Transverse colon (tissue), 4 donors: ENCODE results near the gene GLP1R. TPM values are rescaled to one million over a fixed set of nuclear protein-coding genes. Genes with fewer than 3 reads are reported as not detected.

Source experiments
- DNase-seq: peaks from one replicate; pipeline ENCODE4 v3.0.0-alpha.2; 2019
- H3K27ac ChIP-seq, 4 donors: fragments of 200-600 bp; sonication (generic); 2 replicates each; pipeline ENCODE4 v1.5.1; 2016 to 2018; ENCODE audit warnings: inconsistent platforms in 4 of 4
- H3K27me3 ChIP-seq: fragments of 200-600 bp; sonication (generic); 2 replicates; pipeline ENCODE4 v1.5.1; 2017; ENCODE audit warnings: inconsistent platforms
- H3K36me3 ChIP-seq, 4 donors: fragments of 200-600 bp; sonication (generic); 2 replicates each; pipeline ENCODE4 v1.5.1; 2017 to 2019; ENCODE audit warnings: inconsistent platforms in 4 of 4
- H3K4me1 ChIP-seq, 4 donors: fragments of 200-600 bp; sonication (generic); 2 replicates each; pipeline ENCODE4 v1.5.1; 2017 to 2020; ENCODE audit warnings: inconsistent platforms in 4 of 4
- H3K4me3 ChIP-seq, 4 donors: fragments of 200-600 bp; sonication (generic); 1 replicate in 1 of 4; 2 replicates in 3 of 4; pipeline versions ENCODE4 v1.5.1 to v1.6.1; 2017 to 2019; ENCODE audit warnings: inconsistent platforms in 4 of 4
- H3K9me3 ChIP-seq, 2 donors: fragments of 200-600 bp; sonication (generic); 2 replicates each; pipeline ENCODE4 v1.5.1; 2017 to 2019; ENCODE audit warnings: inconsistent platforms in 2 of 2
- EP300 ChIP-seq: sonication (generic); formaldehyde crosslinking; IDR thresholded peaks from one replicate; pipeline ENCODE4 v1.6.1; 2017; ENCODE audit warnings: antibody characterized with exemption, low read depth
- POLR2A ChIP-seq: fragments of 450-650 bp; IDR thresholded peaks from one replicate; pipeline ENCODE4 v1.6.1; 2016; ENCODE audit warnings: antibody characterized with exemption, mild to moderate bottlenecking, moderate library complexity
- POLR2AphosphoS5 ChIP-seq, 3 donors: sonication (generic); formaldehyde crosslinking; IDR thresholded peaks; one replicate each; pipeline ENCODE4 v1.6.1; 2016; ENCODE audit warnings: antibody characterized with exemption in 3 of 3
- WGBS, 2 donors: methylation state at CpG; one replicate each; pipeline ENCODE4 v1.1.5; 2018; ENCODE audit warnings: low coverage in 1 of 2; 5-methylcytosine and 5-hydroxymethylcytosine counted together
- in situ Hi-C, 4 donors: fragments of 200-750 bp; cut with MboI; loops; one replicate each; pipeline versions ENCODE4 v1.15.0 to v1.15.1; 2017; ENCODE audit warnings: low sequenced_read_pairs in 3 of 4, low pct_ligation_motif_present in 1 of 4, low pct_unique_long_range_greater_than_20kb in 1 of 4
- intact Hi-C: fragments of 100-400 bp; cut with DNase I; formaldehyde crosslinking; loops from one replicate; pipeline ENCODE4 v1.15.1; 2023; ENCODE audit warnings: low total_unique reads
- total RNA-seq, 4 donors: library from RNA; depleted of rRNA; stranded (reverse); fragments of >200 nt; gene quantifications; one replicate each; pipeline ENCODE4 v1.1.0, GENCODE V29; 2016
- TF ChIP-seq, protein P1 (sequence below), 5 experiments: fragments of 200-600 bp in 3 of 5; fragments of 450-650 bp in 2 of 5; sonication (generic) in 3 of 5; IDR thresholded peaks; 1 replicate in 2 of 5; 2 replicates in 3 of 5; pipeline ENCODE4 v1.5.1; 2016 to 2017; ENCODE audit warnings: antibody characterized with exemption in 5 of 5, inconsistent platforms in 3 of 5, mild to moderate bottlenecking in 2 of 5, moderate library complexity in 1 of 5

GLP1R gene
- total RNA-seq, 4 donors from 2014 or later, result not detected

DNA sequence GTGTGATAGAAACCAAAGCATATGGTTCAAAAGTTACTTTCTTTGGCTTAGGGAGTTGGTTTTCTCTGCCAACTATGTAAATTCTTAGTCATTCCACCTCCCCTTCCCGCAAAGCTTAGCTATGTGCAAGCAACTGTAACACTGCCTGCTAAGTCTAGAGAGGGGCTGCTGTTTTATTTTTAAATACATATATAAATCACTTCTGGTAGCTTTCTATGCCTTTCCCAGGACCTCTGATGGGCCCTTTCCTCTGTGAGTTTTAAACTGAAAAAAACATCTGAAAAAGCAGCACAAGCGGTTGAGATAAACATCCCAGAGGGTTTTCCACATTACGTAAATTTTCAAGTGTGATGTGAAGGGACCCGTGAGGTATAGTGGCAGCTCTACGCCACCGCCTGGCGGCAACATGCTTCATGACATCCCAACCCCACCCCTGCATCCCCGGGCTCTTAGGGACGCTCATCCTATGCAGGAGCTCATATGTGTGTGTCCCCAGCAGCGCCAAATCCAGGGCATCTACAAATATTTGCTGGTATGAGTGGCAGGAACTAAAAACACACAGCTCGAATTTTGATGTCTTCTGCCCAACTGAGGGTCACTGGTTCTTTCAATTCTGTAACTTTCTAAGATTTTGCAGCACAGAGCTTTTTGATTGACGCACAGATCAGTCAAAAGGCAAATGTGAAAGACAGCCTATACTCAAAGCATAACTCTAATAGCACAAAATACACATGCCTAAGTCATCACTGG, 53.7 kb downstream of the GLP1R start:
- WGBS, 2 donors, result 53 to 67% methylated on average over 3 to 12 of the region's 12 CpGs
- Histone ChIP-seq H3K4me3 (no peak overlapping the region), H3K9me3 (no peaks in the 10 kb centered on the region), H3K36me3 (no peaks in the 10 kb centered on the region), H3K27ac (no peak overlapping the region), H3K27me3 (no peaks in the 10 kb centered on the region), H3K4me1 (no peaks in the 10 kb centered on the region)
- intact Hi-C loops, result no loop called here
- in situ Hi-C loops, result no loop called here
- TF ChIP-seq, protein P1, sequence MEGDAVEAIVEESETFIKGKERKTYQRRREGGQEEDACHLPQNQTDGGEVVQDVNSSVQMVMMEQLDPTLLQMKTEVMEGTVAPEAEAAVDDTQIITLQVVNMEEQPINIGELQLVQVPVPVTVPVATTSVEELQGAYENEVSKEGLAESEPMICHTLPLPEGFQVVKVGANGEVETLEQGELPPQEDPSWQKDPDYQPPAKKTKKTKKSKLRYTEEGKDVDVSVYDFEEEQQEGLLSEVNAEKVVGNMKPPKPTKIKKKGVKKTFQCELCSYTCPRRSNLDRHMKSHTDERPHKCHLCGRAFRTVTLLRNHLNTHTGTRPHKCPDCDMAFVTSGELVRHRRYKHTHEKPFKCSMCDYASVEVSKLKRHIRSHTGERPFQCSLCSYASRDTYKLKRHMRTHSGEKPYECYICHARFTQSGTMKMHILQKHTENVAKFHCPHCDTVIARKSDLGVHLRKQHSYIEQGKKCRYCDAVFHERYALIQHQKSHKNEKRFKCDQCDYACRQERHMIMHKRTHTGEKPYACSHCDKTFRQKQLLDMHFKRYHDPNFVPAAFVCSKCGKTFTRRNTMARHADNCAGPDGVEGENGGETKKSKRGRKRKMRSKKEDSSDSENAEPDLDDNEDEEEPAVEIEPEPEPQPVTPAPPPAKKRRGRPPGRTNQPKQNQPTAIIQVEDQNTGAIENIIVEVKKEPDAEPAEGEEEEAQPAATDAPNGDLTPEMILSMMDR (IDR thresholded peaks at IDR 0.05), result peak in 3 of 5 experiments; percentile 12 to 19 (median 14)
- no peak for TF ChIP-seq EP300
- no peak for DNase-seq

GRCh38 chr6:39102821-39103136, 54.2 kb downstream of the GLP1R start:
- in situ Hi-C loops, result no loop called here
- H3K36me3 ChIP-seq, result no peaks in the 10 kb centered on the region
- intact Hi-C loops, result no loop called here

DNA sequence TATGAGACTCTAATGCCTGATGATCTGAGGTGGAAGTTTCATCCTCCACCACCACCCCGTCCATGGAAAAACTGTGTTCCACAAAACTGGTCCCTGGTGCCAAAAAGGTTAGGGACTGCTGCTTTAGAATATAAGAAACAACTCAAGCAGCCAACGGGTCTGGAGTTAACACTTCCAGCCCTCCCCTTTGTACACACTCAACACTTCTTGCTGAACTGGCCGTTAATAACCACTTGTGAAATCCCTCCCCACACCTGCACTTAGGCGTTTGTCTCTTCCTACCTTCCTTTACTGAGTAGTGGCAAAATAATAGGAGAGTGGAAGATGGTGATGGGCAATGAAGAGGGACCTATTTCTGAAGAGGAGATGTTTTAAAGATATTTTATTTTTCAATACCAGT, 55.9 kb downstream of the GLP1R start:
- H3K36me3 ChIP-seq, result peaks cover 0 to 3% (median 0%) of the 10 kb centered on the region in 4 donors
- intact Hi-C loops (no loop called here), in situ Hi-C loops (no loop called here)

More at GRCh38 chr6:39102821-39103136, 54.2 kb downstream of the GLP1R start:
- 89 to 96% methylated on average over 1 of the region's 1 CpG for WGBS, 2 donors
- DNase-seq, result no peak
- no peaks in the 10 kb centered on the region for H3K27me3 ChIP-seq
- H3K27ac ChIP-seq, result no peak overlapping the region
- H3K4me1 ChIP-seq, result peaks cover 0 to under 1% (median 0%) of the 10 kb centered on the region in 4 donors
- H3K4me3 ChIP-seq, result no peak overlapping the region
- TF ChIP-seq EP300, result no peak
- TF ChIP-seq, protein P1 (IDR thresholded peaks at IDR 0.05), result no peak
- TF ChIP-seq POLR2AphosphoS5 (IDR thresholded peaks at IDR 0.05), result no peak
- no peak for TF ChIP-seq POLR2A
- H3K9me3 ChIP-seq, result no peaks in the 10 kb centered on the region

GRCh38 chr6:39107034-39107433, 58.5 kb downstream of the GLP1R start:
- Histone ChIP-seq H3K27ac (no peak overlapping the region), H3K4me1 (peaks cover 0 to 10% (median 1%) of the 10 kb centered on the region in 4 donors), H3K4me3 (no peak overlapping the region), H3K9me3 (no peaks in the 10 kb centered on the region), H3K36me3 (peaks cover 0 to 8% (median 0%) of the 10 kb centered on the region in 4 donors), H3K27me3 (no peaks in the 10 kb centered on the region)
- in situ Hi-C loops, result no loop called here
- TF ChIP-seq POLR2A (no peak), POLR2AphosphoS5 (IDR thresholded peaks at IDR 0.05) (no peak), EP300 (no peak)
- TF ChIP-seq, protein P1 (IDR thresholded peaks at IDR 0.05), result no peak
- WGBS, 2 donors, result 84 to 100% methylated on average over 1 to 4 of the region's 4 CpGs
- no peak for DNase-seq
- intact Hi-C loops, result no loop called here

More for the DNA sequence above, 55.9 kb downstream of the GLP1R start:
- DNase-seq, result no peak
- TF ChIP-seq POLR2A, result no peak
- TF ChIP-seq, protein P1 (IDR thresholded peaks at IDR 0.05), result no peak
- TF ChIP-seq POLR2AphosphoS5 (IDR thresholded peaks at IDR 0.05), result no peak
- TF ChIP-seq EP300, result no peak
- no peak overlapping the region for H3K27ac ChIP-seq
- H3K9me3 ChIP-seq, result no peaks in the 10 kb centered on the region
- peaks cover 0 to 9% (median 0%) of the 10 kb centered on the region in 4 donors for H3K4me1 ChIP-seq
- H3K4me3 ChIP-seq, result no peak overlapping the region
- 70 to 83% methylated on average over 4 of the region's 4 CpGs for WGBS, 2 donors
- no peaks in the 10 kb centered on the region for H3K27me3 ChIP-seq
